NCI-H460 (cell line): ENCODE measurements around the gene AURKAIP1. TPM values are rescaled to one million over a fixed set of nuclear protein-coding genes. Genes with fewer than 3 reads are reported as not detected.
"Not testable (repeated sequence)": the region's sequence is repeated elsewhere in the genome, so short reads cannot be mapped to it uniquely, and the experiment has no call there.

Source experiments
- DNase-seq: peaks from one replicate; pipeline ENCODE4 v3.0.0-alpha.2; 2016; ENCODE audit warnings: low read depth; ENCODE audit errors: extremely low read depth
- total RNA-seq: library from RNA; depleted of rRNA; stranded (reverse); fragments of >200 nt; shearing (Covaris generic); gene quantifications from 2 replicates; pipeline ENCODE4 v1.2.3, GENCODE V29; 2014

The AURKAIP1 gene
- total RNA-seq, 1 experiment from 2014 or later: 103 TPM

GRCh38 chr1:1406821-1407635, 32.0 kb upstream of the AURKAIP1 start, which contains the start of gene MRPL20:
TSS of gene MRPL20 (minus strand) at chr1:1407293. CDS start at chr1:1407217, 76 bp downstream.
- peak; percentile 79 for DNase-seq

DNA sequence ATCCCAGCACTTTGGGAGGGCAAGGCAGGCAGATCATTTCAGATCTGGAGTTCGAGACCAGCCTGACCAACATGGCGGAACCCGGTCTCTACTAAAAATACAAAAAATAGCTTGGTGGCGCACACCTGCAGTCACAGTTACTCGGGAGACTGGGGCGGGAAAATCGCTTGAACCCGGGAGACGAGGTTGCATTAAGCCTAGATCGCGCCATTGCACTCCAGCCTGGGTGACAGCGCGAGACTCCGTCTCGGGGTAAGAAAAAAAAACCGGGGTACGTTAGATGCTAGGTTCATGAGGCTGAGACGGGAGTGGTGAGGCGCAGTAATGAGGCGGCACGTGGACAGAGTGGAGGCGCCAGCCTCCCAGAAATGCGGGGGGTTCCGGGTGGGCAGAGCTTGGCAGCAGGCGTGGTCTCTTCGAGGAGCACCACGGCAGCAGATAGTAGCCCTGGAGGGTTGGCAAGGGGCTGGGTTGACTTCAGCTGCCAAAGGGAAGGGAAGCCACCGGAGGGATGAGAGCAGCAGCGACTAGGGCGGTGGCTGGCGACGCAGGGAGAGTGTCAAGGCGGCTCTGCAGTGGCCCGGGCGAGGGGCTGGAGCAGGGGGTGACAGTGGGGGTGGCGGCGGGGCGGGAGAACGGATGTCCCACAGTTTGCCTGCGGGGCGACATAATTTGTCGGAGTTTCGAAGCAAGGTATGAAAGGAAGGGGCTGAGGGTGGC, 31.3 kb upstream of the AURKAIP1 start:
- no peak for DNase-seq

DNA sequence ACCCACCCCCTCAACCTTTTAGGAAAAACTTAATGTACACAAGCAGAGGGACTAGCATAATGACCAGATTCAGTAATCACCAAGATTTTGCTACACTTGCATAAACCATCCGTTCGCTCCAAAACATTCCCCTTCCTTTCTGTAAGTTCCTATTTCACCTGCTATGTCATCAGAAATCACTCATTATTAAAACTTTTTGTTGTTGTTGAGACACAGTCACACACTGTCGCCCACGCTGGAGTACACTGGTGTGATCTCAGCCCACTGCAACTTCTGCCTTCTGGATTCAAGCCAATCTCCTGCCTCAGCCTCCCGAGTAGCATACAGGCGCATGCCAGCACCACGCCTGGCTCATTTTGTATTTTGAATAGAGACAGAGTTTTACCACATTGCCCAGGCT, 28.6 kb upstream of the AURKAIP1 start:
- no peak for DNase-seq

GRCh38 chr1:1402901-1403392, 27.9 kb upstream of the AURKAIP1 start:
- DNase-seq: not testable (repeated sequence)

- peak; percentile 40 for DNase-seq
These were observed 27.3 kb upstream of the AURKAIP1 start for GRCh38 chr1:1402072-1402900.

GRCh38 chr1:1401457-1402010, 26.5 kb upstream of the AURKAIP1 start:
- DNase-seq: no peak

- no peak for DNase-seq
These were observed 25.8 kb upstream of the AURKAIP1 start for GRCh38 chr1:1400576-1401456.

DNA sequence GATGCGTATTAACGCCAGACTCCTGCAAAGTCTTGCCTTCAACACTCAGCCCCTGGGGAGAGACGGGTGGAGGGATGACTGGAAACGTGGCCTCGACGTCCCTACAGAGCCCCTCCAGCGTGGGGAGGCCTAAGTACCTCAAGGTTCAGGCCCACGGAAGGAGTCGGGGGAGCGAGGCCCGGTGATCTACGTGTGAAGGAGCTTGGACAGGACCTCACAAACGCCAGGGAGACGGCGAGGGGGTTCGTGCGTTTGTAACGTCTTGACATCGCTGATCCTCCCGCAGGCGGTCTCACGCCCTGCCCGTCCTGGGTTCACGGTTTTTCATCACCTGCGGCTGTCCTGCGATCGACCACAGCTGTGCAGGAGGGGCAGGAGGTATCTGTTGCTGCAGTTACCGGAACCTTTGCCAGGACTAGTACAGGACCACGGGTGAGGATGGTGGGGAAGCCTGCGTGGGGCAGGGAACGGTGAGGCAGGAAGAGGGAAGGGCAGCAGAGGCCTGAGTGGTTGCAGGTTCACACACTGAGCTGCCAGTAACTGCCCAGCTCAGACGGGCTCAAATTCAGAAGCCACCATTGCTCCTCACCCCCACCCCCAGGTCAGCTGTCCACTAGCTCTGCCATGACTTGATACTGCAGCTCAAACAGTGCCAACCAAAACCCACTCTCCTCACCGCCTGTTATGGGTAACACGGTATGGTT, 25.0 kb upstream of the AURKAIP1 start:
- no peak for DNase-seq

- peak; percentile 94 for DNase-seq
These were observed 24.3 kb upstream of the AURKAIP1 start, which contains the start of gene CCNL2 for GRCh38 chr1:1399187-1399871. TSS of gene CCNL2 (minus strand) at chr1:1399335. CDS start at chr1:1399306, 29 bp downstream.

DNA sequence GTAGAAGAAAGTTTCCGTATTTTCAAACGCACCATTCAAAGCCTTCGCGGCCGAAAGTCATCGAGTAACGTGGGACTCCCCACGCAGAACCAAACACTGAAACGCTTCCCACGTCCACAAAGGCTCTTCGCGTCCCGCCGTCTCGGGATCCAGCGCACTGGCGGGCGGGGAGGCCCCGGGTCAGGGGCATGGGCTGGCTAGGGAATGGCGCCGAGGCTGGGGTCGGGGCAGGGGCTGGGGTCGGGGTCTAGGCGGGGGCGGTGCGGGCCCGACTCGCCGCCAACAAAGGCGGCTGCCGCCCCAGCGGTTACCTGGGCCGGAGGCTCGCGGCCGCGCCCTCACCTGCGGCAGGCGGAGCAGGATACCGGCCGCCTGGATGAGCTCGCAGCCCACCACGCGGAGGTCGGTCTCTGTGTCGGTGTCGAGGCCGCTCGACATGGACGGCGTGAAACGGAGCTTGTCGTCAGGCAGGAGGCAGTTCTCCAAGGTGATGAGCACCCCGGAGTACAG, 23.7 kb upstream of the AURKAIP1 start:
- DNase-seq: no peak

- peak; percentile 20 for DNase-seq
These were observed 23.0 kb upstream of the AURKAIP1 start for GRCh38 chr1:1397839-1398523.

DNA sequence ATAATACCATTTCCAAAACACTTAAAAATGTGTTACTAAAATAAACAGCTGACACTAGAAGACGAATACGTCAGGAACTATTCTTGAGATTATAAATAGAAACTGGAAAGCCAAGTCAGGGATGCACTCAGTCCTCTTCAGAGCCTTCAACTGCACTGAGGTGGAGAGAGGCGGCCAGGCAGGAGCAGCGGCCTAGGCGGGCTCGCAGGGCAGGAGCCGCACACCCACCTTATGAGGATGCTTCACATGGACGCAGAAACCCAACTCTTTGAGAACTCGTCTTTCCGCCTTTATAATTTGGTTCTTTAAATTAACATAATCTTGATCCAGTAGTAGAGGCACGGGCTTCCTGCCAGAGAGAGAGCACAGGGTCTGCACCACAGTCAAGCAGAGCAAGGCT, 20.2 kb upstream of the AURKAIP1 start:
- no peak for DNase-seq

GRCh38 chr1:1394116-1394515, 19.1 kb upstream of the AURKAIP1 start:
- no peak for DNase-seq

DNA sequence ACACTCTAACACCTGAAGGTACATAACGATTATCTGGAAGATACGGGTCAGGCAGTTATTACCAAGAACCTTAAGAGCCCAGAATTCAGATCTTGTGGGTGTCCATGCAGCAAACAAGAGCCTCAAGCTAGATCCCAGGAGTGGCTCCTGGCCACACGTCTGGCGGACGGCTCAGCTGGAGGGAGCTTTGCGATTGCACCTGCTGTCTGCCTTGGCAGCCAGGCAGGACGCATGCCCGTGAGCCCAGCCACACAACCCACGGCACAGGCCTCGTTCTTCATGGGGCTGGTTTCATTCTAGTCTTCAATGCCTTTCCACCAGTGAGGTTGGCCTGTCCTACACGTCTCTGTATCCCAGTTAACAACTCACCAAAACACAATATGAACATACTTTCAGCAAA, 18.4 kb upstream of the AURKAIP1 start:
- no peak for DNase-seq

DNA sequence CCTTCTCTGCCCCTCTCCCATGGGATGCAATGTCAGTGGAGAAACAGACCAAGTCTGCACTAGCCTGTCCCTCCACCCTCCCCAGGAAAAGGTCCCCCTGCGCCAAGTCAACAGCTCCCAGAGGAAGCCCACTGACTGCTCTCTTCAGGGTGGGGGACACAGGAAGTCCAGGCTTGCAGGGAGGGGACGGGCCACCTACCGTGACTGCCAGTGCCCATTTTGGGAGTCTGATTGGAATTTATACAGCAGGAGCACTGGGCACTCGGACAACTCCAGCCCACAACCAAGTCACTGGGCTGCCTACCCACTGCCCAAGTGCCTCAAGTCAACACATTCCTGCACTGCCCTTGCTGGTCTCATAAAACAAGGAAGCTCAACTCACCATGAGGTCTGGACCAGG, 18.0 kb upstream of the AURKAIP1 start:
- no peak for DNase-seq

GRCh38 chr1:1391225-1391624, 16.2 kb upstream of the AURKAIP1 start:
- DNase-seq: no peak

- DNase-seq: no peak
These were observed 15.7 kb upstream of the AURKAIP1 start for GRCh38 chr1:1390675-1391074.
